ENCODE data around the gene RPH3AL.
"Not testable (repeated sequence)": the region's sequence is repeated elsewhere in the genome, so short reads cannot be mapped to it uniquely, and the experiment has no call there.

RPH3AL gene

DNA sequence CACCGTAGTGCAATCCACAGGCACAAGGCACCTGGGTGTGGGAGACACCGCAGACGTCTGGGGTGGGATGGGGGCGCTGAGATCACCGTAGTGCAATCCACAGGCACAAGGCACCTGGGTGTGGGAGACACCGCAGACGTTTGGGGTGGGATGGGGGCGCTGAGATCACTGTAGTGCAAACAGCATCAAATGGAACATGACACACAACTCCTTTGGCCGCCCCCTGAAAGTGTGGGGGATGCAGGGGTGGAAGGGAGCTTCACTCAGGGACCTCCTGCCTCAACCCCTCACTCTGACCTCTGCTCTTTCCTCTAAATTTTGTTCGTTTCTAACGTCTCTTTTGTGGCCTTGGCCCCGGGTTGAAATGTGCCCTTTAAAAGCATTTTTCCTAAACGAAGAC is 150.9 kb downstream of the RPH3AL start:
- H2AFZ ChIP-seq (ENCODE audit: low read length, unreplicated experiment); H3K4me1 ChIP-seq (ENCODE audit: control insufficient read depth, insufficient read depth, low read length, unreplicated experiment); H3K4me3 ChIP-seq (ENCODE audit: low read depth, low read length); H3K79me2 ChIP-seq (ENCODE audit: control insufficient read depth, insufficient read depth, low read length, unreplicated experiment); H3K36me3 ChIP-seq (ENCODE audit: insufficient read depth, low read length); H3K27ac ChIP-seq (ENCODE audit: low read depth, low read length): not testable (repeated sequence)
- H3K27me3 ChIP-seq (ENCODE audit: insufficient read depth, low read length): peaks cover 20% of the 10 kb centered on the region

DNA sequence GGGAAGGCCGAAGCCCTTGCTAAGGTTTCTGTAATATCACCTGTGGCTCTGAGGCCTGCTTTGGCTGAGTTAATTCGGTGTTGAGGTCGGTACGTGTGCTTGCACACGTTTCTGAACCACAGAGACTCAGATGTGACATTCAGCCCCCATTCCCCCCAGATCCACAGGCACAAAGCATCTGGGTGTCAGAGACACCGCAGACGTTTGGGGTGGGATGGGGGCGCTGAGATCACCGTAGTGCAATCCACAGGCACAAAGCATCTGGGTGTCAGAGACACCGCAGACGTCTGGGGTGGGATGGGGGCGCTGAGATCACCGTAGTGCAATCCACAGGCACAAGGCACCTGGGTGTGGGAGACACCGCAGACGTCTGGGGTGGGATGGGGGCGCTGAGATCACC is 151.3 kb downstream of the RPH3AL start:
- H3K4me1 ChIP-seq (ENCODE audit: control insufficient read depth, insufficient read depth, low read length, unreplicated experiment); H3K4me3 ChIP-seq (ENCODE audit: low read depth, low read length); H3K36me3 ChIP-seq (ENCODE audit: insufficient read depth, low read length); H2AFZ ChIP-seq (ENCODE audit: low read length, unreplicated experiment); H3K27ac ChIP-seq (ENCODE audit: low read depth, low read length); H3K79me2 ChIP-seq (ENCODE audit: control insufficient read depth, insufficient read depth, low read length, unreplicated experiment): not testable (repeated sequence)
- H3K27me3 ChIP-seq (ENCODE audit: insufficient read depth, low read length): peaks cover 23% of the 10 kb centered on the region

DNA sequence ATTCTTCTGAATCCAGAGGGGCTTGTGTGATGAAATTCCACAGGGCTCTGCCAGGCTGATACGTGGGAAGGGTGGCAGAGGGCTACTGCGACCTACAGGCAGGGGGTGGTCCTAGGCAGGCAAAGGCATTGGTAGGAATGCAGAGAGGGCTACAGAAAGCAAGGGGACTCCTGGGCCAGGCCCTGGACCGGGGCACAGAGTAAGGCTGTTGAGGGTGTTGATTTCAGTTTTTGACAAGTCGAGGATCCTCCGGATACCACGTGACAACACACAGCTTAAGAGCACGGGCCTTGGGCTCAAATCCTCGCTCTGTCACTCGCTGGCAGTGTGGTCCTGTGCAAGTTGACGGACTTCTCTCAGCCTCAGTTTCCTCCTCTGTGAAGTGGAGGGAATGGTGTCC is 152.0 kb downstream of the RPH3AL start:
- Histone ChIP-seq H3K27ac (ENCODE audit: low read depth, low read length) (no peak overlapping the region), H3K4me3 (ENCODE audit: low read depth, low read length) (no peak overlapping the region), H3K4me1 (ENCODE audit: control insufficient read depth, insufficient read depth, low read length, unreplicated experiment) (peaks cover 9% of the 10 kb centered on the region), H2AFZ (ENCODE audit: low read length, unreplicated experiment) (no peak overlapping the region), H3K36me3 (ENCODE audit: insufficient read depth, low read length) (no peaks in the 10 kb centered on the region), H3K27me3 (ENCODE audit: insufficient read depth, low read length) (peaks cover 23% of the 10 kb centered on the region), H3K79me2 (ENCODE audit: control insufficient read depth, insufficient read depth, low read length, unreplicated experiment) (no peaks in the 10 kb centered on the region)

DNA sequence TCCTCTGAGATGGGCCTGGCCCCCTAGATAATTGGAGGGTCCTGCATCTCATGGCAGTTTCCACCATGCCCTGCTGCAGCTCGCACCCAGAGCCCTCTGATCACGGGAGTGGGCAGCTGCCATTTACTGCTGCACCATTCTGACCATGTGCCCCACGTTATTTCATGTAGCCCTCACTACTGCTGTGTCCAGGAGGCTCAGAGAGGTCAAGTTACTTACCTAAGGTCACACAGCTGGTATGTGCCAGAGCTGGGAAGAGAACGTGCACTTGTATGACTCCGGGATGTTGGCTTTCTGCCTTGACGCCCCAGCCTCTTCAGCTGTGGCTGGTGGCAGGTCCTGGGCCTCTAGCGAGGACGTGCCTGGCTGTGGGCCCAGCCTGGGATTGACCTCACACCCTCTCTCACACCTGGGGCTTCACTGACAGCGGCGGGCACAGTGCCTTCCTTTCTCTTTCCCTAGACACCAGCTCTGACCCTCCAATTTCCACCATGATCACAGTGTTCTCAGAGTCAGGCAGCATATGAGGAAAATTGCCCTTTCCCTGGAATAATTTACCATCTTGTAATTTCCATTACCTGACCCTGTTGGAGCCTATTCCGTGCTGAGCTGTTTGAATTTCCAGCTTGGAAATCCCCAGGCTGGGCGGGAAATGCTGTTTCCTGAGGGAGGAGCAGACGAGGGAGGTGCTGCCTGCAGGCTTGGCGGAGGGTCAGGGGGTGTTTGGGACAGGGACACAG is 152.6 kb downstream of the RPH3AL start:
- Histone ChIP-seq H3K4me1 (ENCODE audit: control insufficient read depth, insufficient read depth, low read length, unreplicated experiment) (peaks cover 9% of the 10 kb centered on the region), H3K4me3 (ENCODE audit: low read depth, low read length) (no peak overlapping the region), H2AFZ (ENCODE audit: low read length, unreplicated experiment) (no peak overlapping the region), H3K27ac (ENCODE audit: low read depth, low read length) (no peak overlapping the region), H3K27me3 (ENCODE audit: insufficient read depth, low read length) (peaks cover 24% of the 10 kb centered on the region), H3K36me3 (ENCODE audit: insufficient read depth, low read length) (no peaks in the 10 kb centered on the region), H3K79me2 (ENCODE audit: control insufficient read depth, insufficient read depth, low read length, unreplicated experiment) (no peaks in the 10 kb centered on the region)

DNA sequence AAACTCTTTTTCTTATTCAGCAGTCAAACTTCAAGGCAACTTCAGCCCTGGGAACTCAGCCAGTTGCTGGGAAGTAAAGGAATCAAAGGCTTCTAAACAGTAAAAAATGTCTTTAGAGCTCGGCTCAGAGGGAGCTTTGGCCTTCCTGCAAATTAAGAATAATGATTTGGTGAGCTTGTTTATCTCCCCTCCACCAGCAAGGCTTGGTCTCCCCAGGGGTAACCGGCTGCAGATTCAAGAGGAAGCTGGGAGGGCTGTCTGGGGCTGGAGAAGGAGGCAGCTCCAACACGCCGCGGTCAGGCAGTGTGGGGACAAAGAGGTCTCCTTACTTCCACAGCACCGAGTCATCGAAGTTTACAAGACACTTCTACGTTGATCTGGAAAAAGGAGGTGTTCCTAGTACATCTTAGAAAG is 153.4 kb downstream of the RPH3AL start:
- H3K79me2 ChIP-seq (ENCODE audit: control insufficient read depth, insufficient read depth, low read length, unreplicated experiment): no peaks in the 10 kb centered on the region
- no peak overlapping the region for H2AFZ ChIP-seq (ENCODE audit: low read length, unreplicated experiment)
- no peaks in the 10 kb centered on the region for H3K36me3 ChIP-seq (ENCODE audit: insufficient read depth, low read length)
- H3K27me3 ChIP-seq (ENCODE audit: insufficient read depth, low read length): peaks cover 19% of the 10 kb centered on the region
- no peak overlapping the region for H3K27ac ChIP-seq (ENCODE audit: low read depth, low read length)
- peaks cover 9% of the 10 kb centered on the region for H3K4me1 ChIP-seq (ENCODE audit: control insufficient read depth, insufficient read depth, low read length, unreplicated experiment)
- no peak overlapping the region for H3K4me3 ChIP-seq (ENCODE audit: low read depth, low read length)

DNA sequence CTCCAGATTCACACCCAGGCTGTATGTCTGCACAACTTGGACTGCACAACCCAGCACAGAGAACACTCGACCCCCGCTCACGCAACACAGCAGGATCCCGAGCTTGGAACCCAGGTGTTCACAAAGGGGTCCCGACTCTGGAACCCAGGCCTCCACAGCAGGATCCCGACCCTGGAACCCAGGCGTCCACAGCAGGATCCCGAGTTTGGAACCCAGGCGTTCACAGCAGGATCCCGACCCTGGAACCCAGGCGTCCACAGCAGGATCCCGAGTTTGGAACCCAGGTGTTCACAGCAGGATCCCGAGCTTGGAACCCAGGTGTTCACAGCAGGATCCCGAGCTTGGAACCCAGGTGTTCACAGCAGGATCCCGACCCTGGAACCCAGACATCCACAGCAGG is 154.4 kb downstream of the RPH3AL start:
- H3K27ac ChIP-seq (ENCODE audit: low read depth, low read length); H3K79me2 ChIP-seq (ENCODE audit: control insufficient read depth, insufficient read depth, low read length, unreplicated experiment); H3K4me1 ChIP-seq (ENCODE audit: control insufficient read depth, insufficient read depth, low read length, unreplicated experiment); H3K4me3 ChIP-seq (ENCODE audit: low read depth, low read length); H2AFZ ChIP-seq (ENCODE audit: low read length, unreplicated experiment); H3K36me3 ChIP-seq (ENCODE audit: insufficient read depth, low read length): not testable (repeated sequence)
- H3K27me3 ChIP-seq (ENCODE audit: insufficient read depth, low read length): peaks cover 19% of the 10 kb centered on the region

DNA sequence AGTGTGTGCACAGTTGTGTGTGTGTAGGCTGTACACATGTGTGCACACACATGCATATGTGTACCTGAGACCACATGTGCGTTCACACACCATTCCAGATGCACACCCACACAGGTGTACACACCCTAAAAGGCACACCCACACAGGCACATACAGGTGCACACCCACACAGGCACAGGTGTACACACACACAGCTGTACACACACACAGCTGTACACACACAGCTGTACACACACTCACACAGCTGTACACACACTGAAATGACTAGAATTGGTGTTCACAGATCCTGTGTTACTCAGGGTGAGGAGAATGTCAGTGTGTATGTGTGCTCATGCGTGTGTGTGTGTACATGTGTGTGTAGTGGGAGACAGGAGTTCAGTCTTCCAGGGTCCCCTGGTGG is 155.3 kb downstream of the RPH3AL start:
- Histone ChIP-seq H3K27me3 (ENCODE audit: insufficient read depth, low read length) (peaks cover 19% of the 10 kb centered on the region), H3K4me3 (ENCODE audit: low read depth, low read length) (no peak overlapping the region), H3K27ac (ENCODE audit: low read depth, low read length) (no peak overlapping the region), H3K79me2 (ENCODE audit: control insufficient read depth, insufficient read depth, low read length, unreplicated experiment) (no peaks in the 10 kb centered on the region), H3K4me1 (ENCODE audit: control insufficient read depth, insufficient read depth, low read length, unreplicated experiment) (peaks cover 9% of the 10 kb centered on the region), H2AFZ (ENCODE audit: low read length, unreplicated experiment) (no peak overlapping the region), H3K36me3 (ENCODE audit: insufficient read depth, low read length) (no peaks in the 10 kb centered on the region)

DNA sequence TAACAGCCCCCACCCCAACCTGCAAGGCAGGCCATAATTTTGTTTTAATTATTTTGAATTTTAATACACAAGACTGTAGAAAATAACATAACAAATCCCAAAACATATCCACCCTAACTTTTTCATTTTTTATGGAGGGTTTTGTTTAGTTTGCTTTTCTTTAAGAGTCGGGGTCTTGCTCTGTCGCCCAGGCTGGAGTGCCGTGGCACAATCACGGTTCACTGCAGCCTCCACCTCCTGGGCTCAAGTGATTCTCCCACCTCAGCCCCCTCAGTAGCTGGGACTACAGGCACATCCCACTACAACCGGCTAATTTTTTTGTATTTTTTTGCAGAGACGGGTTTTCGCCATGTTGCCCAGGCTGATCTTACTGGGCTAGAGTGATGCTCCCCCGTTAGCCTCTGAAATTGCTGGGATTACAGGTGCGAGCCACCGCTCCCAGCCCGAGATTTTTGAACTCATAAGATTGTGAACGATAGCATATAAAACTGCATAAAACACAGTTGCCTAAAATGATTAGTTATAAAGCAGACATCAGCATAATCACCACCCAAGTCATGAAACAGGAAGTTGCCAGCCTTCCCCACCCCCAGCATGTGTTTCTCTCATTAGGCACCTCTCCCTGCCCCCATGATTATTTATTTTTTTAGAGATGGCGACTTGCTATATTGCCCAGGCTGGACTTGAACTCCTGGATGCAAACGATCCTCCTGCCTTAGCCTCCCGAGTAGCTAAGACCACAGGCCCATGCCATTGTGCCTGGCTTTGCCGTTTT is 157.6 kb downstream of the RPH3AL start:
- Histone ChIP-seq H2AFZ (ENCODE audit: low read length, unreplicated experiment) (no peak overlapping the region), H3K27ac (ENCODE audit: low read depth, low read length) (no peak overlapping the region), H3K27me3 (ENCODE audit: insufficient read depth, low read length) (peaks cover 13% of the 10 kb centered on the region), H3K4me1 (ENCODE audit: control insufficient read depth, insufficient read depth, low read length, unreplicated experiment) (peaks cover 4% of the 10 kb centered on the region), H3K36me3 (ENCODE audit: insufficient read depth, low read length) (no peaks in the 10 kb centered on the region), H3K4me3 (ENCODE audit: low read depth, low read length) (no peak overlapping the region), H3K79me2 (ENCODE audit: control insufficient read depth, insufficient read depth, low read length, unreplicated experiment) (no peaks in the 10 kb centered on the region)

DNA sequence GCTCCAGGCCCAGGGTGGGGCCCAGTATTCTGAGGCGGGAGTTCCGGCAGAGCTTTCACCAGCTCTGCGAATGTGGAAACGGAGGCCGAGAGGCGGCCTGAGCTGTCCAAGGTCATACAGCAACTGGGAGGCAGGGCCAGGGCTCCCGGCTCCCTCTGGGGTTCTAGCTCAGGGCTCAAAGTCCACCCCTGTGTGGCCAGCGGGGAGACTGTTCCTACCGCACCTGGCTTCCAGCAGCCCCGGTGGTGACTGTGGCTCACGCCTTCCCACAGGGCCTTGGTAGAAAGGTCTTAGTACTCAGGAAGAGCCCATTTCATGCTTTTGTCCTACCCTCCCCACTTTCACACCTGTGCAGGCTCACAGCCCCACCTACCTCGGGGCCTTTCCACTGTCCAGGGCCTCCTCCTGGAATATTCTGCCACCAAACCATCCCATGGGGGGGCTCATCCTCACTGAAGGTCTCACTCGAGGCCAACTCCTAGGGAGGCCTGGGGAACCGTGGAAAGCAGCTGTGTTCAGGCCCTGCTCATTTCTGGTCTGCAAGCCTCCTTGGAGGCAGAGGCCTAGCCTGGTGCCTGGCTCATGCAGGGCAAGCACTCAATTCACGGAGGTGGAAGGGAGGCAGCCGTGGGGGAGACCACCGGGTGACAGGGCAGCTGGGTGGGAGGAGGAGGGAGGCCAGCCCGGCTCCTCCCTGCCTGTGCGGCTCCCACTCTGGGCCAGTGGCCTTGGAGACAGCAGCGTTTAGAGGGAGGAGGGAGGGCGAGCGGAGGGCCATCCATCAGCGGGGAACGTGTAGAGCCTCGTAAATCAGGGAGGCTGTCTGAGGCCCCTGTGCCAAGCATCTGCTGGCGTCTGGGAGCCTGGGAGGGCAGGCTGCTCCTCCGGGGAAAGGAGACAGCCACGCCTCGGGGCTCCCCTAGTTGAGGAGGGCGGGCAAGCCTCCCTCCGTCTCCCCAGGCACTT is 158.5 kb downstream of the RPH3AL start:
- Histone ChIP-seq H3K4me1 (ENCODE audit: control insufficient read depth, insufficient read depth, low read length, unreplicated experiment) (no peaks in the 10 kb centered on the region), H3K4me3 (ENCODE audit: low read depth, low read length) (no peak overlapping the region), H2AFZ (ENCODE audit: low read length, unreplicated experiment) (no peak overlapping the region), H3K27ac (ENCODE audit: low read depth, low read length) (no peak overlapping the region), H3K27me3 (ENCODE audit: insufficient read depth, low read length) (peaks cover 5% of the 10 kb centered on the region), H3K79me2 (ENCODE audit: control insufficient read depth, insufficient read depth, low read length, unreplicated experiment) (no peaks in the 10 kb centered on the region), H3K36me3 (ENCODE audit: insufficient read depth, low read length) (no peaks in the 10 kb centered on the region)

DNA sequence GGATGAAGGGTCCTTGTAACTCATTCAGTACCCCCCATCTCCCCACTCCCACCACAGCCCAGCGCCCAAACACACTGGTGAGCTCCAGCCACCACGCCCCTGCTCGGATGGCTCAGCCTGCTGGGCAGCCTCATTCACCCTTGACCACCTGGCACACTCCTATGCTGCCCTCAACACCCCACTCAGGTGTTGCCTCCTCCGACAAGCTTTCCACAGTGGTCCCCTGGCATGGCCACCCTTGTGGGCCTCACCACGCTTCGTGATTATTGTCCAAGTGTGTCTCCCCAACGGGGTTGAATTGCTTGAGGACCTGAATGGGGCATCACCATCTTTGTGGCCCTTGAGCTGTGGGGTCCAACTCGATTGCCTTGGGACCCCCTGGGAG is 159.2 kb downstream of the RPH3AL start:
- Histone ChIP-seq H3K4me3 (ENCODE audit: low read depth, low read length) (no peak overlapping the region), H3K27me3 (ENCODE audit: insufficient read depth, low read length) (peaks cover 5% of the 10 kb centered on the region), H3K4me1 (ENCODE audit: control insufficient read depth, insufficient read depth, low read length, unreplicated experiment) (no peaks in the 10 kb centered on the region), H3K36me3 (ENCODE audit: insufficient read depth, low read length) (no peaks in the 10 kb centered on the region), H3K79me2 (ENCODE audit: control insufficient read depth, insufficient read depth, low read length, unreplicated experiment) (no peaks in the 10 kb centered on the region), H2AFZ (ENCODE audit: low read length, unreplicated experiment) (no peak overlapping the region), H3K27ac (ENCODE audit: low read depth, low read length) (no peak overlapping the region)

All from ACC112 (cell line).